ENCODE data around the gene NELFB. TPM values are rescaled to one million over a fixed set of nuclear protein-coding genes. Genes with fewer than 3 reads are reported as not detected.
A peak's percentile ranks its signal among the peaks of the same experiment; 100 is the strongest.

Gene NELFB
- total and polyA plus RNA-seq, 9 of the 15 experiments (the other 6 are each of a cell fraction or from before 2014, with no cell fraction given), result 0.24 to 84.0 (median 29.7) TPM

DNA sequence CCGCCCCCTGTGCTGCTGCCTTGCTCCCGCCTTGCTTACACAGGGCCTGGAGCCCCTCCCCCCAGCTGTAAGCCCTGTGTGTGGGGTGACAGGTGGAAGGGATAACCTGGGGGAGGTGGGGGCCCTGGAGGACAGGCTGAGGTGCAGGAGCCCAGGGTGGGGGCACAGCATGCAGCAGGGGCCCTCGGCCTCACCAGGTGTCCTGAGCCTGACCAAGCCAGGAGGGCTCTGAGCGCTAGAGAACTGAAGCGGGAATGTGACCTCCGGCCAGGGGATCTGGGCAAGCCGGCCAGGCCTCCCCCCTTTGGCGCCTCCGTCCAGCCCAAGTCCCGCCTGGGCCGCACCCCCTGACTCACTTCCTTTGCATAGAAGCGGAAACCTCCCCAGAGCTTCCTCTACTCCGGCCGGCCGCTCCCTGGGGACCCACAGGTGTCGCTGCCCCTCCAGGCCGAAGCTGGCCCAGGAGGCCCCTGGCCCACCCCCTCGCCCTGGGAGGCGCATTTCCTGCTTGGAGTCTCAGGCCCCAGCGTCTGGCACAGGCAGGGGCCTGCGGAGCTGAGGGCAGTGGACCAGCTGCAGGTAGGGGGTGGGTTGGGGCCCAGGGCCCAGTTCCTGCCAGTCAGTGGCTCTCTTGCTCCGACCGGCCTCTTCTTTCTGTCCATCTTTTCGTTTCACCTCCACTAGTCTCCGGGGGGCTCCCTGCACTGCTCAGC, 22.4 kb downstream of the NELFB start, which contains the start of gene TOR4A (continued):
- TF ChIP-seq ZFP36 (IDR thresholded peaks at IDR 0.05; ENCODE audit: low read depth, low read length, partially characterized antibody), result no peak
- peak; percentile 48; the same call in 1 of the 2 replicates for TF ChIP-seq NCOA1 (IDR thresholded peaks at IDR 0.05; ENCODE audit: low read depth)
- TF ChIP-seq NR2C2 (CRISPR knock-in tag; IDR thresholded peaks at IDR 0.05), result peak; percentile 65; the same call in 1 of the 2 replicates
- TF ChIP-seq NR2C2 (tag; IDR thresholded peaks at IDR 0.05), result peak; percentile 79
- TF ChIP-seq PRPF4 (IDR thresholded peaks at IDR 0.05; ENCODE audit: insufficient read depth, low read depth, low read length, poor library complexity, severe bottlenecking), result no peak
- TF ChIP-seq ZNF175 (CRISPR knock-in tag; IDR thresholded peaks at IDR 0.05; ENCODE audit: low read depth), result peak; percentile 55; the same call in 1 of the 2 replicates
- TF ChIP-seq SPI1 (IDR thresholded peaks at IDR 0.05; ENCODE audit: borderline replicate concordance, low read depth, low read length), result peak; percentile 86
- no peak for TF ChIP-seq ILK (tag; IDR thresholded peaks at IDR 0.05; ENCODE audit: borderline replicate concordance, low read depth)
- peak; percentile 62; the same call in 1 of the 2 replicates for TF ChIP-seq SMARCE1 (IDR thresholded peaks at IDR 0.05)
- TF ChIP-seq, protein P1, sequence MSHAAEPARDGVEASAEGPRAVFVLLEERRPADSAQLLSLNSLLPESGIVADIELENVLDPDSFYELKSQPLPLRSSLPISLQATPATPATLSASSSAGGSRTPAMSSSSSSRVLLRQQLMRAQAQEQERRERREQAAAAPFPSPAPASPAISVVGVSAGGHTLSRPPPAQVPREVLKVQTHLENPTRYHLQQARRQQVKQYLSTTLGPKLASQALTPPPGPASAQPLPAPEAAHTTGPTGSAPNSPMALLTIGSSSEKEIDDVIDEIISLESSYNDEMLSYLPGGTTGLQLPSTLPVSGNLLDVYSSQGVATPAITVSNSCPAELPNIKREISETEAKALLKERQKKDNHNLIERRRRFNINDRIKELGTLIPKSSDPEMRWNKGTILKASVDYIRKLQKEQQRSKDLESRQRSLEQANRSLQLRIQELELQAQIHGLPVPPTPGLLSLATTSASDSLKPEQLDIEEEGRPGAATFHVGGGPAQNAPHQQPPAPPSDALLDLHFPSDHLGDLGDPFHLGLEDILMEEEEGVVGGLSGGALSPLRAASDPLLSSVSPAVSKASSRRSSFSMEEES (CRISPR knock-in tag; IDR thresholded peaks at IDR 0.05), result no peak
- TF ChIP-seq, protein P2, sequence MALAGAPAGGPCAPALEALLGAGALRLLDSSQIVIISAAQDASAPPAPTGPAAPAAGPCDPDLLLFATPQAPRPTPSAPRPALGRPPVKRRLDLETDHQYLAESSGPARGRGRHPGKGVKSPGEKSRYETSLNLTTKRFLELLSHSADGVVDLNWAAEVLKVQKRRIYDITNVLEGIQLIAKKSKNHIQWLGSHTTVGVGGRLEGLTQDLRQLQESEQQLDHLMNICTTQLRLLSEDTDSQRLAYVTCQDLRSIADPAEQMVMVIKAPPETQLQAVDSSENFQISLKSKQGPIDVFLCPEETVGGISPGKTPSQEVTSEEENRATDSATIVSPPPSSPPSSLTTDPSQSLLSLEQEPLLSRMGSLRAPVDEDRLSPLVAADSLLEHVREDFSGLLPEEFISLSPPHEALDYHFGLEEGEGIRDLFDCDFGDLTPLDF (CRISPR knock-in tag; IDR thresholded peaks at IDR 0.05), result peak; percentile 34; the same call in 1 of the 2 replicates
- TF ChIP-seq RBM22 (IDR thresholded peaks at IDR 0.05; ENCODE audit: low read depth, low read length, poor library complexity, severe bottlenecking), result peak; percentile 58
- no peak for TF ChIP-seq NFXL1 (CRISPR knock-in tag; IDR thresholded peaks at IDR 0.05)
- TF ChIP-seq SRSF9 (IDR thresholded peaks at IDR 0.05; ENCODE audit: borderline replicate concordance, low read depth, low read length), result no peak
- TF ChIP-seq ZNF766 (CRISPR knock-in tag; conservative IDR thresholded peaks at IDR 0.05), result no peak; the same call in 1 of the 2 replicates
- peak; percentile 61 for TF ChIP-seq CXXC5 (CRISPR knock-in tag; IDR thresholded peaks at IDR 0.05)
- TF ChIP-seq, protein P3, sequence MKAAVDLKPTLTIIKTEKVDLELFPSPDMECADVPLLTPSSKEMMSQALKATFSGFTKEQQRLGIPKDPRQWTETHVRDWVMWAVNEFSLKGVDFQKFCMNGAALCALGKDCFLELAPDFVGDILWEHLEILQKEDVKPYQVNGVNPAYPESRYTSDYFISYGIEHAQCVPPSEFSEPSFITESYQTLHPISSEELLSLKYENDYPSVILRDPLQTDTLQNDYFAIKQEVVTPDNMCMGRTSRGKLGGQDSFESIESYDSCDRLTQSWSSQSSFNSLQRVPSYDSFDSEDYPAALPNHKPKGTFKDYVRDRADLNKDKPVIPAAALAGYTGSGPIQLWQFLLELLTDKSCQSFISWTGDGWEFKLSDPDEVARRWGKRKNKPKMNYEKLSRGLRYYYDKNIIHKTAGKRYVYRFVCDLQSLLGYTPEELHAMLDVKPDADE (conservative IDR thresholded peaks at IDR 0.05; ENCODE audit: control insufficient read depth, low read depth, low read length), result peak; percentile 27; the same call in 1 of the 2 replicates
